Ishikawa (cell line): ENCODE measurements around the gene TIFAB.

Source experiments
- TEAD4 ChIP-seq: IDR thresholded peaks from 2 replicates; pipeline ENCODE4 v1.6.1; 2012
- YY1 ChIP-seq: IDR thresholded peaks from 2 replicates; pipeline ENCODE4 v1.6.1; 2012; ENCODE audit warnings: low read depth

- no peak for TF ChIP-seq YY1
- no peak for TF ChIP-seq TEAD4
Measured at GRCh38 chr5:135482381-135482933, 30.3 kb upstream of the TIFAB start.
